ENCODE results near the gene CDK11B. TPM values are rescaled to one million over a fixed set of nuclear protein-coding genes. Genes with fewer than 3 reads are reported as not detected.

CDK11B gene
- total and polyA plus RNA-seq, 9 donors, result 12.8 to 34.5 (median 23.9) TPM

- WGBS, 3 donors, result 61 to 71% (median 62%) methylated on average over 19 to 22 of the region's 22 CpGs
- peaks cover 10% of the 10 kb centered on the region for H3K4me1 ChIP-seq (ENCODE audit: insufficient read depth)
- peaks cover 8% of the 10 kb centered on the region for H3K27me3 ChIP-seq
- TF ChIP-seq EP300 (IDR thresholded peaks at IDR 0.05) (no peak), POLR2A (IDR thresholded peaks at IDR 0.05) (no peak)
- TF ChIP-seq, protein P1, sequence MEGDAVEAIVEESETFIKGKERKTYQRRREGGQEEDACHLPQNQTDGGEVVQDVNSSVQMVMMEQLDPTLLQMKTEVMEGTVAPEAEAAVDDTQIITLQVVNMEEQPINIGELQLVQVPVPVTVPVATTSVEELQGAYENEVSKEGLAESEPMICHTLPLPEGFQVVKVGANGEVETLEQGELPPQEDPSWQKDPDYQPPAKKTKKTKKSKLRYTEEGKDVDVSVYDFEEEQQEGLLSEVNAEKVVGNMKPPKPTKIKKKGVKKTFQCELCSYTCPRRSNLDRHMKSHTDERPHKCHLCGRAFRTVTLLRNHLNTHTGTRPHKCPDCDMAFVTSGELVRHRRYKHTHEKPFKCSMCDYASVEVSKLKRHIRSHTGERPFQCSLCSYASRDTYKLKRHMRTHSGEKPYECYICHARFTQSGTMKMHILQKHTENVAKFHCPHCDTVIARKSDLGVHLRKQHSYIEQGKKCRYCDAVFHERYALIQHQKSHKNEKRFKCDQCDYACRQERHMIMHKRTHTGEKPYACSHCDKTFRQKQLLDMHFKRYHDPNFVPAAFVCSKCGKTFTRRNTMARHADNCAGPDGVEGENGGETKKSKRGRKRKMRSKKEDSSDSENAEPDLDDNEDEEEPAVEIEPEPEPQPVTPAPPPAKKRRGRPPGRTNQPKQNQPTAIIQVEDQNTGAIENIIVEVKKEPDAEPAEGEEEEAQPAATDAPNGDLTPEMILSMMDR (IDR thresholded peaks at IDR 0.05), result no peak
- intact Hi-C loops (cut with DNase I), result no loop called here
- no peaks in the 10 kb centered on the region for H3K9me3 ChIP-seq
- H3K4me3 ChIP-seq, result no peak overlapping the region
- H3K27ac ChIP-seq, result no peak overlapping the region
- H3K36me3 ChIP-seq, result no peaks in the 10 kb centered on the region
- DNase-seq, result no peak
These were observed 57.8 kb downstream of the CDK11B start for GRCh38 chr1:1600861-1601563.

GRCh38 chr1:1599935-1600860, 58.6 kb downstream of the CDK11B start, which contains the start of gene FNDC10:
Gene FNDC10 (minus strand): TSS chr1:1600135. CDS start chr1:1600015, 120 bp downstream.
- peaks cover 10% of the 10 kb centered on the region for H3K4me1 ChIP-seq (ENCODE audit: insufficient read depth)
- DNase-seq, result no peak
- no peaks in the 10 kb centered on the region for H3K9me3 ChIP-seq
- no peaks in the 10 kb centered on the region for H3K36me3 ChIP-seq
- H3K27ac ChIP-seq, result no peak within 1 kb of the TSS
- 2 to 4% (median 3%) methylated on average over 26 to 125 of the region's 125 CpGs for WGBS, 3 donors
- no peak for TF ChIP-seq POLR2A (IDR thresholded peaks at IDR 0.05)
- TF ChIP-seq EP300 (IDR thresholded peaks at IDR 0.05), result no peak
- TF ChIP-seq, protein P1 (IDR thresholded peaks at IDR 0.05), result no peak
- peaks cover 8% of the 10 kb centered on the region for H3K27me3 ChIP-seq
- H3K4me3 ChIP-seq, result peak within 1 kb of the TSS; percentile 28
- intact Hi-C loops (cut with DNase I), result no loop called here

- peak overlapping the region; percentile 5 for H3K4me3 ChIP-seq
- H3K4me1 ChIP-seq (ENCODE audit: insufficient read depth), result peaks cover 10% of the 10 kb centered on the region
- 7 to 22% (median 17%) methylated on average over 33 to 111 of the region's 111 CpGs for WGBS, 3 donors
- peaks cover 8% of the 10 kb centered on the region for H3K27me3 ChIP-seq
- H3K36me3 ChIP-seq, result no peaks in the 10 kb centered on the region
- DNase-seq, result no peak
- H3K27ac ChIP-seq, result no peak overlapping the region
- H3K9me3 ChIP-seq, result no peaks in the 10 kb centered on the region
- intact Hi-C loops (cut with DNase I), result no loop called here
- TF ChIP-seq, protein P1 (IDR thresholded peaks at IDR 0.05), result no peak
- TF ChIP-seq EP300 (IDR thresholded peaks at IDR 0.05) (no peak), POLR2A (IDR thresholded peaks at IDR 0.05) (no peak)
These were observed 59.5 kb downstream of the CDK11B start for GRCh38 chr1:1599030-1599934.

DNA sequence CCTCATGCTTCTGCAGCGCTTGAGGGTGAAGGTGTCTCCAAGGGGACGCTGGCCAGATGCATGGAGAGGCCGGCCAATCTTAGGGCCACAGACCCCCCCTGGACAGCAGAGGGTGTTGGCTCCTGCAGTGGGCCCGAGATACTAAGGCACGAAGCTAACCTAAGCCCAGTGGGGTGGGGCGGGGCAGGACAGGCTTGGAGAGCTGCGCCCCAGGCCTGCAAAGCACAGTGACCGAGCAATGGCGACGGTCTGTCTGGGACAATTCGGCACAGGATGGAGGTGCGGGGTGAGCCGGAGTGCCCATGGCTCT, 60.1 kb downstream of the CDK11B start:
- intact Hi-C loops (cut with DNase I), result no loop called here
- peaks cover 10% of the 10 kb centered on the region for H3K4me1 ChIP-seq (ENCODE audit: insufficient read depth)
- no peak overlapping the region for H3K4me3 ChIP-seq
- 80 to 93% (median 87%) methylated on average over 13 of the region's 13 CpGs for WGBS, 3 donors
- no peaks in the 10 kb centered on the region for H3K9me3 ChIP-seq
- no peak for TF ChIP-seq POLR2A (IDR thresholded peaks at IDR 0.05)
- no peak for TF ChIP-seq EP300 (IDR thresholded peaks at IDR 0.05)
- TF ChIP-seq, protein P1 (IDR thresholded peaks at IDR 0.05), result no peak
- H3K27me3 ChIP-seq, result peaks cover 8% of the 10 kb centered on the region
- H3K36me3 ChIP-seq, result no peaks in the 10 kb centered on the region
- H3K27ac ChIP-seq, result no peak overlapping the region
- DNase-seq, result no peak

Measured in ovary (tissue), 9 donors.